NCI-H82 (cell line): ENCODE data around the gene LRRC63.

Source experiments
- DNase-seq: peaks from one replicate; lab custom pipeline; 2025; lab: John Stamatoyannopoulos, UW

The LRRC63 gene

DNA sequence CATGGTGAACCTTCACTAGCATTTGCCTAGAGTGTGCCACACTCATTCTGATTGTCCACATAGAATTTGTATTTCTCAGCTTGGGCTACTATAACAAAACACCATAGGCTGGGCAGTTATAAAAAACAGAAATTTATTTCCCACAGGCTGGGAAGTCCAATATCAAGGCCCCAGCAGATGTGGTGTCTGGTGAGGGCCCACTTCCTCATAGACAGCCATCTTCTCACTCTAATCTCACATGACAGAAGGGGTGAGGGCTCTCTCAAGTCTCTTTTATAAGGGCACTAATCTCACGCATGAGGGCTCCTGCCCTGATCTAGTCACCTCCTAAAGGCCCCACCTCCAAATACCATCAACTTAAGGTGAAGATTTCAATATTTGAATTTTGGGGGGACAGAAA, 53.6 kb downstream of the LRRC63 start:
- no peak for DNase-seq

DNA sequence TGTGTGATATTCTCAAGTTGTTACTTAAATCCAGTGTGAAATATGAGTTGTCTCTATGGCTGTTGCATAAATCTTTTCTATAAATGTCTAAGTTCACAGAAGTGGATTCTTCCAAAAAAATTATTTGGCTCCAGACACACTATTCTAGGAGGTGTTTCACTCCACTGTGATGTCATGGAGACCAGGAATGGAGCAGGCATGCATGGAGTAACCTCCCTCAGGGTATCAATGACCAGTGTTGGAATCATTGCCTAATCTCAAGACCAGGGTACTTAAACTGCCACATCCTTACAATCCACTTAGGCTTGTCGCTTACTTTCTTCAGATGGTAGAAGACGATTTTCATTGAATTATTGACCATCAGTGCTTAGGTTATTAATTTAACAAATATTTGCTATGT, 55.4 kb downstream of the LRRC63 start:
- no peak for DNase-seq

DNA sequence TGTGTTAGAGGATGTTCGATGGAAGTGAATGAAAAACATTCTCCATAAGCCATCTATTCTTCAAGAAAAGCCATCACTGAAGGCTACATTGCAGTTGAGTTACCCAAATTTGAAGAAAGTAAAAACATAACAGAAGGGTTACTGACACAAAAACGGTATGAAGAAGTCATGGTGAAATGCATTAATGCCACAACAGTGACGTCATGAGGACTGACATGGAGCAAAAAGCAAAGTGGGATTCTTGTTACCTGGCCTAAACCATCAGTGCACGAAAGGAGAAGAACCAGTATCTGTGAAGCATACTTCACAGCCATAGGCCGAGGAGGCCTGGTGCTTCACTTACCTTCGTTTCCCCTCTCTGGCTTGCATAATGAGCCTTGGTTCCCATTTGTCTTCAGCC, 58.7 kb downstream of the LRRC63 start:
- DNase-seq, result no peak

DNA sequence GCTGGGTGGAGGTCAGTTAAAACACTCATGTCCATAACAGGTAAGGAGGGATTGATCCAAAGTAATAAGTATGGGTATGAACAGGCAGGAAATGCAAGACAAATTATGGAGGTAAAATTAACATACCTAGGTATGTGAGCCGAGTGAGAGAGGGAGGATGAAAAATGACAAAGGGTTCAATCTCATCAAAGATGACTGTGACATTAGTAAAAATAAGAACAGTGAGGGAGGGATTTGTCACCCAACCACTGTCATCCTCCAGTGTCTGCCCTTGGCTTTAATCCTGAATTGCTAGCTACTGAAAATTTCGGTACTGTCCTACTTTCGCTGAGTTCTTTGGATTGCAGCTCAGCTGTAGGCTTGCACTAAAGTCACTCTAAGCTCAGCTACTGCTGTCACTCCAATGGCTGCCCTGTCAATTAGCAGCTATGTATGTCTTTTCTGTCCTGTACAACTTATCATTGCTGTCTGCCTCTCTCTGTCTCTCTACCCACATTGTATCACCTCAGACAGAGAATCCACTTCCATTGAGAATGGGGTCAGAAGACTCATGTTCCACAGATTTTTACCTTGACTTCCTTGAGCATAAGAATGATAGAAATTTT, 62.5 kb downstream of the LRRC63 start:
- peak; percentile 15 for DNase-seq

DNA sequence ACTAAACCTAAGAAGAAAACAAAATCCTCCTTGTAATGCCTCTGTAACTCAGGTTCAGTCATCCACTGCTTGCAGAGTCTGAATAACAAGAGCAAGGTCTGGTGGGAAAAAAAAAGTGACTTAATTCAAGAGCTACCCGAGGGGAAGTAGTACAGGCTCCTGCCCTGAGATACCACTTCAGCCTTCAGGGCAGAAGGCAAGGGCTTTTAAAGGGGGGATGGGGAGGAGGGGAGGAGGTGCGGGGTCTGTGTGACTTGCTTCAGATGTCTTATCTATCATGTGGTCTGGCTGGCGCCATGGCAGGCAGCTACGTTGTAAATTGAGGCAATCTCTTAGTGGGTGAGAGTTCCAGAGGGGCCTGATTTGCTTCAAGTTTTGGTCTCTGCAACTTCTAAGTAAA, 66.7 kb downstream of the LRRC63 start:
- DNase-seq, result peak; percentile 49

DNA sequence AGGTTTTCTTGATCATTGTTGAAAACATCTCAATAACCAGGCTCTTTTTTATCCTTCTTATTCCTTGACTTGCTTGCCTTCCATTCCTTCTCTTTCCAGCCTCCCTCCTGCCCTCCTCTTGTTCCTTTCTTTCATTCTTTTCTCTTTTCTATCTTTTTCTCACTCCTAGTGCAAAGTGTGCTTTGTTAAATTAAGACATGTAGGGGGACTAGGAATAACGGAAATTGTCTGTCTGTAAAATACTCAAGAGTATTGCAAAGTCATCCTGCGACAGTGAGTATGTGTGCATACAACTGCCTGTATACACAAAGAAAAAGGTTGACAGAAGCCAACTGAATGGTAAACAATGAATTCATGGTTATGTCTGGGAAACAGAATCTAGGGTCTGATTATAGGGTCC, 70.1 kb downstream of the LRRC63 start:
- DNase-seq, result no peak

DNA sequence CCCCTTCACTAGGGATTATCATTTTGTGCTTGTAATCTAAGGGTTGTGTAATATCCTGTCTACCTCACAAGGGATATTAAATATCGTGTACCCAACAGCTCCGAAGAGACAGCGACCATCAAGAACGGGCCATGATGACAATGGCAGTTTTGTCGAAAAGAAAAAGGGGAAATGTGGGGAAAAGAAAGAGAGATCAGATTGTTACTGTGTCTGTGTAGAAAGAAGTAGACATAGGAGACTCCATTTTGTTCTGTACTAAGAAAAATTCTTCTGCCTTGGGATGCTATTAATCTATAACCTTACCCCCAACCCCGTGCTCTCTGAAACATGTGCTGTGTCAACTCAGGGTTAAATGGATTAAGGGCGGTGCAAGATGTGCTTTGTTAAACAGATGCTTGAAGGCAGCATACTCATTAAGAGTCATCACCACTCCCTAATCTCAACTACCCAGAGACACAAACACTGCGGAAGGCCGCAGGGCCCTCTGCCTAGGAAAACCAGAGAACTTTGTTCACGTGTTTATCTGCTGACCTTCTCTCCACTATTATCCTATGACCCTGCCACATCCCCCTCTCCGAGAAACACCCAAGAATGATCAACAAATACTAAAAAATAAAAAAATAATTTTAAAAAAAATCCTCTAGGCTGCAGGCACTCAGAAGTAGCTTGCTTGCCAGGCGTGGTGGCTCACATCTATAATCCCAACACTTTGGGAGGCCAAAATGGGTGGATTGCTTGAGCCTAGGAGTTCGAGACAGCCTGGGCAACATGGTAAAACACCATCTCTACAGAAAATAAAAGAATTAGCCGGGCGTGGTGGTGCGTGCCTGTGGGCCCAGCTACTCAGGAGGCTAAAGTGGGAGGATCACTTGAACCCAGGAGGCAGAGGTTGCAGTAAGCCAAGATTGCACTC, 72.4 kb downstream of the LRRC63 start:
- peak; percentile 74 for DNase-seq

DNA sequence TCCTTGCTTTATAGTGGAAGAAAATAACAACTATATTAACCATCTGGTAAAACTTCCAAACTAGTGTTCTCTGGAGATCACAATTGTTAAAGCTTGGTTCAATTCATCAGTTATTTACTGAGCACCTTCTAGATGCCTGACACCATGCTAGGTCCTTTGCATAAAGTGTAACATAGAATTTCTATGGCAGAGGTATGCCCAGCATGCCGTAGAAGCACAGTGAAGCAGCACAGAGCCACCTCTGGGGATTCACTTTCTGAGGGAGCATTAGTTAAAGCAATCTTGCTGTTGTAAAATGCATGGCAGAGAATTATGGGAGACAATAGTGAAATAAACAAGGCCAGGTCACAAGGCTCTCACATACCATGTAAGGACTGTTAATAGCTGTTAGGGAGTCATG, 75.2 kb downstream of the LRRC63 start:
- peak; percentile 29 for DNase-seq

DNA sequence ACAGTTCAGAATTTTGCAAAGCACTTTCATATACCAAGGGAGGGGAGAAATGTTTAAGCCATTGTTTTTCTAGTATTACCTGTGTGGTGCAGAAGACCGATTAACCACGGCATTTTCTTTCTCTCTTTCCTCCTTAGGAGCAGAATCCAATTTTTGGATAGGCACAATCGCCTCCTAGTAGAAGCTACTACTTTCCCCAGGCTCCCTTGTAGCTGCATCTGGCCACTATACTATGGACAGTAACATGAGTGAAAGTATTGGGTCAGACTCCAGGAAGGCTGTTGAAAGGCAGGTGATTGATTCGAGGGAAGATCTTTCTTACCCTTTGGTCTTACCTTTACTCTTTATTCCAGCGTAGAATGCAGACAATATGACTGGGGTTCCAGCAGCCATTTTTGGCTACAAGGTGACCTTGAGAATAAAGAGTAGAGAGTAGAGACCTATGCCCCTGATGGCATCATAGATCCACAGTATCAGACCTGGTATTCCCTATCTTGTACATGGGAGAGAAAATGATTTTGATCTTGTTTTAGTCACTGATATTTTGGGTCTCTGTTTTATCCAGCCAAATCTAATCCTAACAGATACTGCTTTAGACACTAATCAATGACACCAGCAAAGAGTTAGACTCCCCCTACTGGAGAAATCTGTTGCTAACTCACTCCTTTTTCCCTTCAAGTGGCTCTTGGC, 77.0 kb downstream of the LRRC63 start:
- peak; percentile 93 for DNase-seq

DNA sequence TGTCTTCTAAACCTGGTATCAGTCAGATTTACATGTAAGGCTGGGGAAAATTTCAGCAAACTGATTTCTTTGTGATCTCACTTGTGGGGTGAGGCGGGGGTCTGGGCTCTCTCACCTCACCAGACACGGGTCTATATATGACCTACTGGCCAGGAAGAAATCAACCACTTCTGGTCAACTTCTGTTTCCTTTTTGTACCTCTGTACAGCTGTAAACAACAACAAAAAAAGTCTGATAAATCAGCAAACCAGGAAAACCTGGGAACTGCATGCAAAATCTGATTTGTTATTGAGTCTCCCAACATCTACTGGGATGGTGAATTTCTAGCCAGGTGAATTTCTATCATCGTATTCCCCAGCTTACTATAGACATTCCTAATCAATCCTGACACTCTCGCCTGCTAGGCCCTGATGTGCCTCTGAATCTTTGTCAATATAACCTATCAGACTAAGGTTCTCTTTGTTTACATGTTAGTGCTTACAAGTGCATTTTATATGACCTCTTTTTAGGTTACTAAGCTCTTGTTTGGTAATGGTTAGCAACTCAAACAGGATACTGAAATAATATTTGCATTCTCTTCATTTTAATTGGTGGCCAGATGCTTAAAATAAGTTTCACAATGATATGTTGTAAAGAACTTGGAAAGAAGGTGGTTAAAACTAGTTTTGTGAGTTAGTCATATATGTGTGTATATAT, 77.7 kb downstream of the LRRC63 start:
- DNase-seq, result no peak

DNA sequence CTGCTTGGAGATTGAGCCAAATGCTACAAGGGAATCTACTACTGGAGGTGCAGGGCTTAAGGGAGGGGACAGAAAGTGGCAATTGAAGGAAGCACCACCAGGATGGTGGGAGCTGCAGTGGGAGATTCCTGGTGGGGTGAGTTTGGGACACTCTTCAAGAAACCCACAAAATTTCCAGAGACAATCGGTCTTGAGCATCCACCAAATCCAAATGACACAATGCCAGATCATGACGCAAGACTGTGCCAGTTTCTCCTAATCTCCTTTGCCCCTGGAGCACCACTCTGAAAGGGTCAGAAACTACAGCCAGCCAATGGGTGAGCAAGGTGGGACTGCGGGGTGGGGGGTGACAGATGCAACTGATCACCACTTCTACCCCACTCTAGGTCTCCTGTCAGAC, 78.7 kb downstream of the LRRC63 start:
- DNase-seq, result no peak

DNA sequence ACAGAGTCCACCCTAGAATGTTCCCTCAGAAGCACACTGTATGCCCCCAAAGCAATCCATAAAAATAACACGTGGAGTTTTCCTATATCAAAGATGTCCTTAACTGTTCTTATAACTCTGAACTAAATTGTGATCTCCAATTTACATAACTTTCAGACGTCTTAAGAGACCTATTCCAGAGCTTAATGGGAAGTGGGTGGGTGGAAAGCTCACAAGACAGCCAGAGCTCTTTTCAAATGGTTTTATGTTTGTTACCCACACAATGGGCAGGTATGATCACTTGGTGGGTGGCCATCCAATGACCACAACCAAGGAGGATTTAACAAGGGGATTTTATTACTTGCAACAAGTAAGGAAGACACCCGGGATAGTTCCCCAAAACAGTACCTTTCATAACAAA, 81.7 kb downstream of the LRRC63 start:
- DNase-seq, result no peak

DNA sequence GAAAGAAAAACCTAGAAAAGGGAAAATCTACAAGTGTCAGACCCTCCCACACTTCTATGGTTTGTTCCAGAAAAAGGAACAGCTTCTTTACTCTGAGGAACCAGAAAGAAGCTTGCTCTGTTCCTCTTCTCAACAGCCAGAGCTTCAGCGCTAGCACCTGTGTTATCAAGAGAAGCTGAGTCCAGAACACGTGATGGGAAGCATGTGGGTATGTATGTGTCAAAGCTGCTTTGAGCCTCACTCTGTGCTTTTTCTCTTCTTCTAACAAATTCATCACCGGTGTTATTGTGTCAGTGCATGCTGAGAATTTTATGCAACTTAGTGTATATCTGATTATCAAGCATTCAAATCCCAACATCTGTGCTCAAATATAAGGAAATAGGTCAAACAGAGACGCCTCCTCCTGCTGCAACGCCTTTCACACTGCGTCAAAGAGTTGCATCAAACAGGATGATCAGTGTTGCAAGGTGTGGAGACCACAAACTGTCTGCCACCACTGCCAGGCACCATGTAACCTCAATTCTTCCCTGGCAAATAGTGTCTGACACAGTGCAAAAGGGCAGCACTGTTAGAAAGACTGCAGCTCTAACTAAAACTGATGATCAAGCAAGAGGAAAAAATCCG, 83.9 kb downstream of the LRRC63 start:
- no peak for DNase-seq

DNA sequence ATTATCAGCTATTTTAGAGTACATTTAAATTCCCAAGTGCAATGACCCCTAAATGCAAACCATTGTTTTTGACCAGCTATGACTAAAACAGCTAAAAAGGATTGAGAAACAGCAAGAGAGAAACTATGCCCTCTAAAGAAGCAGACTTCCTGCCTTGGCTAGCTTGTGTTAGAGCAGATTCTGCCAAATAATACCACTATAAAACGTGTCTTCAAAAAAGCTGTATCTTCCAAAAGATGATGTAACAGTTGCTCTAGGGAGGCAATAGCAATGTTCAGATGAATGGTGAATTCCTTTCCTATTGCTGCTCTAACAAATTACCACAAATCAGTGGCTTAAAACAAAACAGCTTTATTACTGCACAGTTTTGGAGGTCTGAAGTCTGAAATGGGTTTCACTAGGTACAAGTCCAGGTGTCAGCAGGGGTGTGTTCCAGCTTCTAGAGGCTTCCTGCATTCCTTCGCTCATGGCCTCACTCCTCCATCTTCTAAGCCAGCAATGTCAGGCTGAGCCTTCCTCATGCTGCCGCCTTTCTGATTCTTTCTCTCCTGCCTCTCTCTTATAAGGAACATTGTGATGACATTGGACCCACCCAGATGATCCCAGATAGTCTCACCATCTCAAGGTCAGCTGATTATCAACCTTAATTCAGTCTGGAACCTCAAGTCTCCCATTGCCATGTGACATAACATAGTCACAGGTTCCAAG, 84.5 kb downstream of the LRRC63 start:
- DNase-seq, result no peak

DNA sequence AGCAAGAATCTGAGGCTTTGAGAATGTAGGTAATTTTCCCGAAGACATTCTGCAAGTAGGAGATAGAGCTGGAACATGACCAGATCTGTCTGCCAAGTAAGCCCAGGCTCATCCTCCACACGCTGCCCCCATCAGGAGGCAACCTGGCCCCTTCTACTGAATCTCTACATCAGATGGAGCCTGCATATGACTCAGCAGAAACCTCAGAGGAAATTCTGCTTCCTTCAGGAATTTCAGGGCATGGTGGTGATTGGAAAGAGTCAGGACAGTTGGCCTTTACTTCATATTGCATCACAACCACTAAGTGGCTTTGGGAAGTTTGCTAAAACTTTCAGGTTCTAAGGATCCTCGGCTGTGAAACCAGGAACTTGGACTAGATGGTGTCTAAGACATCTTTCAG, 85.2 kb downstream of the LRRC63 start:
- no peak for DNase-seq

DNA sequence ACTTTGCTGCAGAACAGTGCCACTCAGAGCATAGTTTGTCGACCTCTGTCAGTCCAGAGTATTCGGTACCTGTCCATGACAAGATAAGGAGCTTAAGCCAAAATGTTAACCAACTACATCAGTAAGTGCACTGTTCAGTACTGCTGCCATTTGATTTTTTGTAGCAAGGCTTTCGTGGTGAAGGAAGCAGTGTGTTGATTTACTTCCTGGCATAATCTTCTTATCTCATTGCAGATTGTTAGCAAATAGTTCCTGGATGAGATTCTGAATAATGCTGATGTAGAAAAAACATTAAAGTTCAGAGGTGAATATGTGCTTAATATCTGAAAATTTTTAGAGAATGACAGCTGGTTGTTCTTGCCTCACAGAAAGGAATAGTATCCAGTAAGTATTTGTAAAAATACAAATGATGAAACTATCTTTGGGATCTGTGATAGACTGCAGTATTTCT, 85.7 kb downstream of the LRRC63 start:
- DNase-seq, result no peak

DNA sequence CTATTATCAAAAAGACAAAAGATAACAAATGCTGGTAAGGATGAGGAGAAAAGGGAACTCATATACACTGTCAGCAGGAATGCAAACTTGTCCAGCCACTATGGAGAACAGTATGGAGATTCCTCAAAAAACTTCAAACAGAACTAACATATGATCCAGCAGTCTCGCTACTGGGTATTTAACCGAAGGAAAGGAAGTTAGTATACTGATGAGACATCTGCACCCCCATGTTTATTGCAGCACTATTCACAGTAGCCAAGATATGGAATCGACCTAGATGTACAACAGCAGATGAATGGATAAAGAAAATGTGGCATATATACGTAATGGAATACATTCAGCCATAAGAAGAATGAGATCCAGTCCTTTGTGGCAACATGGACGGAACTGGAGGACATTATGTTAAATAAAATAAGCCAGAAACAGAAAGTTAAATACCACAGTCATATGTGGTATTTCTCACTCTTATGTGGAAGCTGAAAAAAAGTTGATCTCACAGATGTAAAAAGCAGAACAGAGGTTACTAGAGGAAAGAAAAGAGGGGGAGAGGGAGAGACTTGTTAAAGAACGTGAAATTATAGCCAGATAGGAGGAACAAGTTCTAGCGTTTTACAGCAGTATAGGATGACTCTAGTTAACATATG, 92.1 kb downstream of the LRRC63 start:
- DNase-seq, result no peak

DNA sequence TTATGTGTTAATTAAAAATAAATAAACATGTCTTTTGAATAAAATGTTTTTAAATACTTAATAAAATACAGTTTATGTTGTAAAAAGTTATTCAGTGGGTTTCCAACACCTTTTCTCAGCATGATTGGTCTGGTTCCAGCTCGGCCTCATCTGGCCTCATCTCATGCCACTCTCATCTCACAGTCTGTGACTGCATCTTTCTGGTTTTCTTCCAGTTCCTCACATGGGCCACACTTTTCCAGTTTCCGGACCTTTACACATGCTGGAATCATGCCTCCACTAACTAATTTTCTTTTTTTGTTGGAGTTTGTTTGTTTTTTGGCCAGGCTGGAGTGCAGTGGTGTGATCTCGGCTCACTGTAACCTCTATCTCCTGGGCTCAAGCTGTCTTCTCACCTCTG, 92.8 kb downstream of the LRRC63 start:
- DNase-seq, result no peak

DNA sequence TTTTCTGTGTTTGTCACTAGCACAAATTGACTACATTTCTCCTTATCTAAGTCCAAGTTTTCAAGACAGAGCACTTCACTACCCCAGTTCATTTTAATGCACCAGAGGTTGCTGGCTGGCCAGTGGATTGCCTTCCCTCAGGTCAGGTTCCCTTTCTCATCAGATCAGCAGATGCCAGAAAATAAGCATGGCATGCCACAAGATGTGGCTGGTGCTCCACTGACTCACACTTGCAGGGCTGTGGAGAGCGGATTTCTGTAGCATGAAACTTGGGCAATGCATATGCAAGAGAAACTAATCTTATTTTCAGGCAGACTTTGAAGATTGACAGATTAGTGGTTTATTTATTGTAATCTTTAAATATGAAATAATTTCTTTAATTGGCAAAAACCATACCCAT, 95.8 kb downstream of the LRRC63 start:
- no peak for DNase-seq

DNA sequence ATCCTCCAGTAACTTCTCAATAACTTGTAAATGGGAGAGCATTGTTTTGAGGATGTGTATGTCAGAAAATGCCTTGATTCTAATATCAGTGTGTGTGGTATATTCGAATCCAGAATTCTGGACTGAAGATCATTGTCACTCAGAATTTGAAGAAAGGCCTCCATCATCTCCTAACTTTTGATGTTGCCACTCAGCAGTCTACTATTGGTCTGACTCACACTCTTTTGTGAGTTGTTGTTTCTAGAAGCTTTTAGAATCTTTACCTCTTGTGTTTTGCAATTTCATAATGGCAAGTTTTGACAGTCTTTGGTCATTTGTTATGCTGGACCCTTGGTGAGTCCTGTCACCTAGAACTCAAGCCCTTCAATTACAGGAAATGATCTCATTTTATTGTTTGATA, 98.3 kb downstream of the LRRC63 start:
- DNase-seq, result no peak

DNA sequence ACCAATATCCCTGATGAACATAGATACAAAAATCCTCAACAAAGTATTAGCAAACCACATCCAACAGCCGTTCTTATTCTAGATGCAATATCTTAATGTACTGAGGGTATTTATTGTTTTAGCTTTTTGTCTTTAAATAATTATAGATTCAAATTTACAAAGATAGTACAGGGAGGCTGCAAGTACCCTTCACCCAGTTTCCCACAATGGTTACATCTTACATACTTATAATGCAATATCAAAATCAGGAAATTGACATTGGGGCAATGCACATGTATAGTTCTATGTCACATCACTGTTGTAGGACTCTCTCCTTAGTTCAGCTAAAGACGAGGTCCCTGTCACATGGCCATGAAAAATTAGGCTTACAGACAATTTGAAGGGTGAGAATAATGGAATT, 99.5 kb downstream of the LRRC63 start:
- no peak for DNase-seq
